Tibial artery (tissue), 4 donors: ENCODE measurements around the gene SOX13.

Source experiments
- DNase-seq, 2 donors: peaks; one replicate each; pipeline ENCODE4 v3.0.0-alpha.2; 2019
- H3K27ac ChIP-seq, 2 donors: fragments of 200-600 bp; sonication (generic) in 1 of 2; 1 replicate in 1 of 2; 2 replicates in 1 of 2; pipeline ENCODE4 v1.5.1; 2018 to 2019; ENCODE audit warnings: mild to moderate bottlenecking in 1 of 2
- H3K27me3 ChIP-seq, 2 donors: fragments of 200-600 bp; sonication (generic) in 1 of 2; one replicate each; pipeline versions ENCODE4 v1.5.1 to v1.6.0; 2016 to 2019
- H3K36me3 ChIP-seq, 3 donors: fragments of 200-600 bp; sonication (generic) in 2 of 3; one replicate each; pipeline ENCODE4 v1.5.1; 2016 to 2019; ENCODE audit warnings: mild to moderate bottlenecking in 2 of 3
- H3K4me1 ChIP-seq, 4 donors: fragments of 200-600 bp; sonication (generic) in 2 of 4; 1 replicate in 3 of 4; 2 replicates in 1 of 4; pipeline ENCODE4 v1.5.1; 2016 to 2019
- H3K4me3 ChIP-seq, 2 donors: fragments of 200-600 bp; sonication (generic) in 1 of 2; 1 replicate in 1 of 2; 2 replicates in 1 of 2; pipeline ENCODE4 v1.5.1; 2018 to 2019; ENCODE audit warnings: mild to moderate bottlenecking in 2 of 2
- H3K9me3 ChIP-seq, 3 donors: fragments of 200-600 bp; sonication (generic) in 1 of 3; one replicate each; pipeline ENCODE4 v1.5.1; 2016 to 2019
- CTCF ChIP-seq, 2 experiments: fragments of 200-600 bp in 1 of 2; fragments of 450-650 bp in 1 of 2; IDR thresholded peaks; one replicate each; pipeline ENCODE4 v1.5.1; 2017 to 2019; ENCODE audit warnings: antibody characterized with exemption in 2 of 2, mild to moderate bottlenecking in 1 of 2, moderate library complexity in 1 of 2
- intact Hi-C: fragments of 100-400 bp; cut with DNase I; formaldehyde crosslinking; loops from one replicate; pipeline ENCODE4 v1.15.0; 2023; ENCODE audit warnings: low total_unique reads

The SOX13 gene

DNA sequence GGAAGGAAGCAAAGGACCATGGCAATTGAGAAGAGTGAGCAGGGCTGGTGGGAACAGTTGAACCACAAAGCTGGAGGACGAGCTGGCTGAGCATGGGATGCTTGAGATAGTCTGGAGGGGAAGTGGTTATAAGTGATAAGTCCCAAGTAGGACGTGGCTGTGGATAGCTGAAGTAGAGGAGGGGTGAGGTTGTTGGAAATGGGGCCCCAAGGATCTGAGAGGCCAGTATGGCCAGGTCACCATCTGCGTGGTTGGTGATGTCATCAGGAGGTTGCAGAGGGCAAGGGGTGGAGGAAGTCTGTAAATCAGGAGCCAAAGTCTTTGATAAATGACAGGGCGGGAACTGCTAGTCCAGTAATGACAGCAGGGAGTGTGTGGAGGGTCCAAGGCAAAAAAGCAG lies 104.2 kb downstream of the SOX13 start:
- Histone ChIP-seq H3K27ac (no peak overlapping the region), H3K4me1 (no peaks in the 10 kb centered on the region), H3K4me3 (no peak overlapping the region), H3K9me3 (no peaks in the 10 kb centered on the region), H3K27me3 (peaks cover 0 to 32% of the 10 kb centered on the region in 2 donors), H3K36me3 (no peaks in the 10 kb centered on the region)
- no peak for DNase-seq
- intact Hi-C loops: no loop called here
- no peak for TF ChIP-seq CTCF (IDR thresholded peaks at IDR 0.05)
